ENCODE measurements around the gene EPHB1.
"Not testable (repeated sequence)": the region's sequence is repeated elsewhere in the genome, so short reads cannot be mapped to it uniquely, and the experiment has no call there.

EPHB1 gene

DNA sequence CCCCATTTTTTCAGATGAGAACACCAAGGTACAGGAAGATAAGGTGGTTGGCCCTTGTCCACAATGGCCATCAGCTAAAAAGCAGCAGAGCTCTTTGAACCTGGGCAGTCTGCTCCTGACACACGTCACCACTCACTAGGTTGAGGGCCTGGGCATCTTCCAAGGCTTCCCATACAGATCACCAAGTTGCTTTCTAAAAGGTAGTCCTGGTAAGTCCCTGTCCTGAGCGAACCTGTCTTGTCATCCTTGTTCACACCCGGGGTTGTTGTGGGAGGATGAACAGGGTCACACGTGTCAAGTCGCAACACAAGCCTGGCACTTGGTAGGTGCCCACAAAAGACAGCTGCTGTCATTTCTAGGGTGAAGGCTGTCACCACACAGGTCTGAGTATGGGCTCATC is 260.4 kb downstream of the EPHB1 start:
- Mint-ChIP-seq H3K9me3 (no peaks in the 10 kb centered on the region), H3K27ac (no peak overlapping the region), H3K4me1 (no peaks in the 10 kb centered on the region), H3K27me3 (ENCODE audit: low read depth) (peaks cover 14% of the 10 kb centered on the region), H3K36me3 (ENCODE audit: low read depth) (no peaks in the 10 kb centered on the region), H3K4me3 (no peak overlapping the region)
- TF ChIP-seq, protein P1, sequence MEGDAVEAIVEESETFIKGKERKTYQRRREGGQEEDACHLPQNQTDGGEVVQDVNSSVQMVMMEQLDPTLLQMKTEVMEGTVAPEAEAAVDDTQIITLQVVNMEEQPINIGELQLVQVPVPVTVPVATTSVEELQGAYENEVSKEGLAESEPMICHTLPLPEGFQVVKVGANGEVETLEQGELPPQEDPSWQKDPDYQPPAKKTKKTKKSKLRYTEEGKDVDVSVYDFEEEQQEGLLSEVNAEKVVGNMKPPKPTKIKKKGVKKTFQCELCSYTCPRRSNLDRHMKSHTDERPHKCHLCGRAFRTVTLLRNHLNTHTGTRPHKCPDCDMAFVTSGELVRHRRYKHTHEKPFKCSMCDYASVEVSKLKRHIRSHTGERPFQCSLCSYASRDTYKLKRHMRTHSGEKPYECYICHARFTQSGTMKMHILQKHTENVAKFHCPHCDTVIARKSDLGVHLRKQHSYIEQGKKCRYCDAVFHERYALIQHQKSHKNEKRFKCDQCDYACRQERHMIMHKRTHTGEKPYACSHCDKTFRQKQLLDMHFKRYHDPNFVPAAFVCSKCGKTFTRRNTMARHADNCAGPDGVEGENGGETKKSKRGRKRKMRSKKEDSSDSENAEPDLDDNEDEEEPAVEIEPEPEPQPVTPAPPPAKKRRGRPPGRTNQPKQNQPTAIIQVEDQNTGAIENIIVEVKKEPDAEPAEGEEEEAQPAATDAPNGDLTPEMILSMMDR (IDR thresholded peaks at IDR 0.05; ENCODE audit: unreplicated experiment in 3 of 3): no peak

DNA sequence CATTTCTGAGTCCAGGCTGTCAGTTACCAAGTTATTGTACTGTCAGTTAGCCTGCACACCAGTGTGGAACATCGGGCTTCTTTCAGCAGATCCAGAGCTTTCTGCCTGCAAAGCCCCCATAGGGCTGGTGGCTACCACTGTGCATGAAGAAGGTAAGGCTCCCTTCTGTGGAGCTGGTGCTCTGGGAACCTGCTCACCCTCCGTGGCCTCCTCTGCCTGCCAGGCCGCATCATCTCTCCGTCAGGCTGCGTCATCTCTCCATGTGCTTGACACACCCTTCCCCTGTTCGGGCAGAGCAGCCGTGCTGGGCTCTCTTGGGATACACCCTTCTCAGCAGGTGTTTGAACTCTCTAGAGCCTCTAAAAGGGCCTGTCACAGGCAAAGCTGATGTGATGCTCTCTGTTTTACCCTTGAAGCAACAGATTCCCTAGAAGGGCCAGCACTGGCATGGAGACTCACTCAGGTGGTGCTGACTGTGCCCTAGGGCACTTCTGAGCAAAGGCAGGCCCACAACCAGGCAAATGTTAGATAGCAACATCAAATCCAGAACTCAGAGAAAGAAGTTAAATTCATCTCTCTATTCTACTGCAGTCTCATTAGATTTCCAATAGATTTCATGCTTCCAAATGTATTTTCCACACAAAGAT is 261.1 kb downstream of the EPHB1 start:
- peaks cover 14% of the 10 kb centered on the region for H3K27me3 Mint-ChIP-seq (ENCODE audit: low read depth)
- no peaks in the 10 kb centered on the region for H3K4me1 Mint-ChIP-seq
- TF ChIP-seq, protein P1 (IDR thresholded peaks at IDR 0.05; ENCODE audit: unreplicated experiment in 3 of 3): no peak
- no peaks in the 10 kb centered on the region for H3K9me3 Mint-ChIP-seq
- H3K27ac Mint-ChIP-seq: no peak overlapping the region
- no peaks in the 10 kb centered on the region for H3K36me3 Mint-ChIP-seq (ENCODE audit: low read depth)
- H3K4me3 Mint-ChIP-seq: no peak overlapping the region

DNA sequence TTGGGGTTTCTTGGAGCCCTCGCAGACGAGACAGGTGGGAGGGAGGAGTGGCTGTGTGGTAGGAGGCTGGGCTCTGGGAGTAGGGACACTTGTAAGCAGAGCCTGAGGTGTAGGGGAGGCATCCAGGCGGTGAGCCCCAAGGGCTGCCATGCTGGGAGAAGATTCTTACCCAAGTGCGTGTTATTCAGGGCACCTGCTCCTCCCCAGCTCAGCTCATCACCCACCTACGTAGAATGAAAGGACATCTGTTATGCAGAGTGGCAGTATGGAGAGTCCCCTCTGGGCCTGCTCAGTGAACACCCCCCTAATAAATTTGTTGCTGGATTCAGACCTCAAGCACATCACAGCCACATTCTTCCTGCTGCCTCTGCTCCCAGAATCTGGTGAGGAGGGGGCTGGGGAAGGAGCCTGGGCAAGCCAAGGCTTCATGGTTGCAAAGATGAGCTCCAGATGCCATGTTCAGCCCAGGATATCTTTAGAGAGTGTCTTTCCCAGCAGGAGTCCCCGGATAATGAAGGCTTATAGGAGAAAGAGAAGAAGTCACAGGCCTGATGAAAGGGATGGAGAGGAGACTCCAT is 261.8 kb downstream of the EPHB1 start:
- TF ChIP-seq, protein P1 (IDR thresholded peaks at IDR 0.05; ENCODE audit: unreplicated experiment in 3 of 3): no peak
- Mint-ChIP-seq H3K36me3 (ENCODE audit: low read depth) (no peaks in the 10 kb centered on the region), H3K4me1 (no peaks in the 10 kb centered on the region), H3K4me3 (no peak overlapping the region), H3K27me3 (ENCODE audit: low read depth) (peaks cover 14% of the 10 kb centered on the region), H3K9me3 (peaks cover under 1% of the 10 kb centered on the region), H3K27ac (no peak overlapping the region)

DNA sequence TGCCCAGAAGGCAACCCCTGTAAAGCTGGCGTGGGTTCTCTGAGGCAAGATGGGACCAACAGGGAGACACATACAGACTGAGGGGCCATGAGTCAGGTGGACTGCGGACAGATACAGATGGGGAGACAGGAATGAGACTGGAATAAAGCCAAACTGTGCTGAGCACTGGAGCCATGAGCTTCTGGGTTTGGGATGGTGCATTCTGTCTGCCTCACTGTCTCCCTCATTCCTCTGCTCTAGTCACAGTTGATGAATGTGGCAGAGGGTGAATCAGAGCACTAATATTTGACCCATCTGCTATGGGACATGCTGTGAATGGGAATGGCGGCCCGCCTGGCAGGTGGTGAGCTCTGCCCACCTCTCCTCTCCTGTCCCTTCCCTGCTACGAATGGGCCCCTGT is 262.9 kb downstream of the EPHB1 start:
- TF ChIP-seq, protein P1 (IDR thresholded peaks at IDR 0.05; ENCODE audit: unreplicated experiment in 3 of 3): no peak
- Mint-ChIP-seq H3K27ac (no peak overlapping the region), H3K9me3 (peaks cover 11% of the 10 kb centered on the region)

DNA sequence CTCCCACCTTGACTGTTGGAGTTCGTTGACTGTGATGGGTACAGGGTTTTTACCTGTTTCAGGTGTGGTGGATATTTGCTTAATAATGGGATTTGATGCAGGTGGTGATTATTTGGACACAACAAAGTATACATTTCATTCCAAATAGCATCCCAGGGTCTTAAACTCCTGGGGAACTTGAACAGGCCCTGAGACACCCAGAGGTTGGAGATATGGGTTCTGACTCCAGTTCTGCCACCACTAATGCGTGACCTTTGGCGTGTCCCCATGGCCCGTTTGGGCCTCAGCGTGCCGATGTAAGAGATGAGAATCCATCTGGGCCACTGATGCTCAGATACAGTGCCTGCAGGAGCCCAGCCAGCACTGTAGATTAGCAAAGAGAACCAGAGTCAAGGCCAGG is 264.5 kb downstream of the EPHB1 start:
- Mint-ChIP-seq H3K9me3 (peaks cover 25% of the 10 kb centered on the region), H3K36me3 (ENCODE audit: low read depth) (no peaks in the 10 kb centered on the region), H3K27me3 (ENCODE audit: low read depth) (peaks cover 14% of the 10 kb centered on the region), H3K4me1 (no peaks in the 10 kb centered on the region), H3K4me3 (no peak overlapping the region), H3K27ac (no peak overlapping the region)
- TF ChIP-seq, protein P1 (IDR thresholded peaks at IDR 0.05; ENCODE audit: unreplicated experiment in 3 of 3): no peak

More for the DNA sequence above, 262.9 kb downstream of the EPHB1 start:
- Mint-ChIP-seq H3K36me3 (ENCODE audit: low read depth) (no peaks in the 10 kb centered on the region), H3K4me1 (no peaks in the 10 kb centered on the region), H3K4me3 (no peak overlapping the region), H3K27me3 (ENCODE audit: low read depth) (peaks cover 14% of the 10 kb centered on the region)

DNA sequence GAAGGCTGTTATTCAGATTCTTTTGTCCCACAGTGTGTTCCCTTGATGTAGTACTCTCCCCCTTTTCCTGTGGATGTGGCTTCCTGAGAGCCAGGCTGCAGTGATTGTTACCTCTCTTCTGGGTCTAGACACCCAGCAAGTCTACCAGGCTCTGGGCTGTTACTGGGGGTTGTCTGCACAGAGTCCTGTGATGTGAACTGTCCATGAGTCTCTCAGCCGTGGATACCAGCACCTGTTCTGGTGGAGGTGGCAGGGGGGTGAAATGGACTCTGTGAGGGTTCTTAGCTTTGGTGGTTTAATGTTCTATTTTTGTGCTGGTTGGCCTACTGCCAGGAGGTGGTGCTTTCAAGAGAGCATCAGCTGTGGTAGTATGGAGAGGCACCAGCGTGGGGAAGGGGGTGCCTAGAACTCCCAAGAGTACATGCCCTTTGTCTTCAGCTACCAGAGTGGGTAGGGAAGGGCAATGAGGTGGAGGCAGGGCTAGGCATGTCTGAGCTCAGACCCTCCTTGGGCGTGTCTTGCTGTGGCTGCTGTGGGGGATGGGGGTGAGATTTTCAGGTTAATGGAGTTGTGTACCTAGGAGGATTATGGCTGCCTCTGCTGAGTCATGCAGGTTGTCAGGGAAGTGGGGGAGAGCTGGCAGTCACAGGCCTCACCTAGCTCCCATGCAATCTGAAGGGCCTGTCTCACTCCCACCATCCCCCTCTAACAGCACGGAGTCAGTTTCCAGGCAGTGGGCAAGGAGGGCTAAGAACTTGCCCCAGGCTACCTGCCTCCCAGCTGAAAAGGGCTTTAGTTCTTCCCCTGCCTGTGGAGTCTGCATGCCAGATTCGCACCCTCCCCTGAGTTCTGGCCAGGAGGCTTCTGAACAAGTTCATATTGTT is 272.0 kb downstream of the EPHB1 start:
- H3K27ac Mint-ChIP-seq; H3K36me3 Mint-ChIP-seq (ENCODE audit: low read depth); H3K27me3 Mint-ChIP-seq (ENCODE audit: low read depth); H3K4me1 Mint-ChIP-seq; H3K4me3 Mint-ChIP-seq: not testable (repeated sequence)
- H3K9me3 Mint-ChIP-seq: peaks cover 43% of the 10 kb centered on the region
